Measurements from ENCODE around the gene GSKIP.
"Not testable (repeated sequence)": the region's sequence is repeated elsewhere in the genome, so short reads cannot be mapped to it uniquely, and the experiment has no call there.

The GSKIP gene, protein sequence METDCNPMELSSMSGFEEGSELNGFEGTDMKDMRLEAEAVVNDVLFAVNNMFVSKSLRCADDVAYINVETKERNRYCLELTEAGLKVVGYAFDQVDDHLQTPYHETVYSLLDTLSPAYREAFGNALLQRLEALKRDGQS

DNA sequence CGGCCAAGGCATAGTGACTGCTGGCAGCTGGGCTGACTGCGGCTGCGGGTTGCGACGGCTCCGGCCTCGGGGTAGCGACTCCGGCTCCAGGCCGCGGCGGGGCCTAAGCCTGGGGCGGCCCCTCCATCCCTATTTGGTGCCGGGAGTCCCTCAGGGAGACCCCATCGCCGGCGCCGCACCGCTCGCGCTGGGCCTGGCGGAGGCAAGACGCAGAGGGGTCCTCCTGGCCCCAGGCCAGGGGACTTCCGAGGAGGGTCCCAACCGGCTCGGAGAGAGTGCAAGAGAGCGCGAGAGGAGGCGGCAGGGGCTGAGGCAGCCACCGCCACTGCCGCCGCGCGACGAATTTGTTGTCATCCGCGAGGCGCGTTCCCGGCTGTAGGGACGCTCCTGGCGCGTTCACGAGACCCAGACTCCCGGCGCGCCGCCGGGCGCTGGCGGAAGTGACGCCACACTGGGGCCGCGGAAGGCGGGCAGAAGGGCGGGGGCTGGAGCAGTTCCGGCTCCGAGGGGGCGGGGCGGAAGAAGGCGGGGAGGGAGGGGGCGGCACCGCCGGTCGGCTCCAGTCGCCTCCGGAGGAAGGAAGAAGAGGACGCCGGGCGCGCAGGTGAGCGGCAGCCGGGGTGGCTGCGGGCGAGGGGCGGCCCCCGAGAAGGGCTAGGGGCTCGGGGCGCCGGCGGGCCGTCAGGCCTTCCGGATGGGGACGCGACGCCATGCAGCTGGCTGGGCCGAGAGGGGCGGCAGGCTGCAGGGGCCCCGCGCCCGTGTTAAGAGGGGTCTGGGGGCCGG, at the start of gene GSKIP, which contains the start of gene ATG2B:
TSS of gene GSKIP (plus strand) at position 562 of the 786 bp plus-strand sequence. CDS start 18,722 bp downstream, outside the sequence.
TSS of gene ATG2B (minus strand) at position 377 of the 786 bp plus-strand sequence. CDS start at position 12, 365 bp downstream.
- DNase-seq (ENCODE audit: low spot score), result peak; percentile 97

GRCh38 chr14:96316087-96316486, 47.2 kb upstream of the GSKIP start:
- no peak for DNase-seq (ENCODE audit: low spot score)

DNA sequence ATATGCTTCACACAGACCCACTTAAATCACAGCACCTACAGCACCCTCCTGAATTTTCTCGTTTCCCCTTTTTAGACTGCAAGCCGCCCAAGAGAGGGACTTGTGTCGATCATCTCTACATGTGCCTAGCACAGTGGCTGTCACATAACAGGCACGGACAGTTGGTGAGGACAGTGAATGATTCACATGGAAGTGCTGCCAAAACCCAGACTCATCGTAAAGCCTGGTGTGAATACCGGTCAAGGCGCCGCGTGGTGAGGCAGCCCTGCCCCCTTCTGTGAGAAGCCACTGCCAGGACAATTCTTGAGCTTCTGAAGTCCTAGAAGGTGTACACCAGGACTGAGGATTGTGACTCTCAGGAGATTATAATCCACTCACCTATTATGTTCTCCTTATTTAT, 44.5 kb upstream of the GSKIP start:
- no peak for DNase-seq (ENCODE audit: low spot score)

DNA sequence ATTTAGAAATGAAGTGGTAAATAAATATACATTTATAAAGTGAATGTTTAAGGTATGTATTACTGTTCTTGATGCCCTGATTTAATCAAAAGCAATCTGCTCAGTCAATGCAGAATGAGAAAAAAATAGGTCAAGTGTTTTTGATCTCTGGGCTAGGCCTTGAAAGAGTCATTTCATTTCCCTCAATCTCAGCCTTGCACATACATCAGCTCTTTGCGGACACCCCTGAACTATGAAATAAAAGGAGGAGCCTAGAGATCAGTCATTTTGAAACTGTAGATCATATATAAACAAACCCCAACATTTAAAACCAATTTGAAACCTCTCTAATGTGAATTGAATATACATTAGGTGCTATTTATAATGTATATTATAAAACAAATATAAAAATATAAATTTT, 42.7 kb upstream of the GSKIP start:
- no peak for DNase-seq (ENCODE audit: low spot score)

DNA sequence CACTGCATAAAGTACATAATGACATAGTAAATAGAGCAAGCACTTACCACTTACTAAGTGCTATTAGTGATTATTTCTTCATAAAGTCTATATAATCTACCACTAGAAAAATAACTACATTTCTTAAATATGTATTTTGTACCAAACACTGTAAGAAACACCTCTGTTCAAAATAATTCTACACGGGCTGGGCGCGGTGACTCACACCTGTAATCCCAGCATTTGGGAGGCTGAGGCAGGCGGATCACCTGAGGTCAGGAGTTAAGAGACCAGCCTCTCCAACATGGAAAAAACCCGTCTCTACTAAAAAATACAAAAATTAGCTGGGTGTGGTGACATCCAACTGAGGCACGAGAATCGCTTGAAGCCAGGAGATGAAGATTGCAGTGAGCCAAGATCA, 39.1 kb upstream of the GSKIP start:
- DNase-seq (ENCODE audit: low spot score), result no peak

DNA sequence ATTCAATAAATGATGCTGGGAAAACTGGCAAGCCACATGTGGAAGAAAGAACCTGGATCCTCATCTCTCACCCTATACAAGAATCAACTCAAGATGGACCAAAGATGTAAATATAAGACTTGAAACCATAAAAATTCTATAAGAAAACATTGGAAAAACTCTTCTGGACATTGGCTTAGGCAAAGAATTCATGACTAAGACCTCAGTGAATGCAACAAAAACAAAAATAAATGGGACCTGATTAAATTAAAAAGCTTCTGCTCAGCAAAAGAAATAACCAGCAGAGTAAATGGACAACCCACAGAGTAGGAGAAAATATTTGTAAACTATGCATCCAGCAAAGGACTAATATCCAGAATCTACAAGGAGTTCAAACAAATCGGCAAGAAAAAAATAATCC, 24.8 kb upstream of the GSKIP start:
- no peak for DNase-seq (ENCODE audit: low spot score)

DNA sequence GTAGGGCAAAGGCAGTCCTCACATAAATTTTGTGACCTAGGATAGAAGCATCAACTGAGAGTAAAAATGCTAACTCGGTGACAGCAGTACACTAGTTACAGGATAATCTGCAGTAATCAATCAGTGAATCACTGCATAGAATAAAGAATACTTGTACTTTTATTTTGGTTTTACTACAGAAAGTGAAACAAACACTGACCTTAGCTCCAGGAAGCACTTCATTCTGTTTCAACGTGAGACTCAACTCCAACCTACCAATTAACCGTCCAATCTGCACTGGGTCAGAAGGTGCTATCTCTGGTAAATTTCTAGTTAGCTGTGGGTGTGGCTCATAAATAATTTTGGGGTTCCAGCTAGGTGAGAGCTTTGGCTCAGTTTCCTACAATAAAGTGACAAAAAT, 22.0 kb upstream of the GSKIP start:
- DNase-seq (ENCODE audit: low spot score), result no peak

GRCh38 chr14:96345669-96346068, 17.7 kb upstream of the GSKIP start:
- no peak for DNase-seq (ENCODE audit: low spot score)

DNA sequence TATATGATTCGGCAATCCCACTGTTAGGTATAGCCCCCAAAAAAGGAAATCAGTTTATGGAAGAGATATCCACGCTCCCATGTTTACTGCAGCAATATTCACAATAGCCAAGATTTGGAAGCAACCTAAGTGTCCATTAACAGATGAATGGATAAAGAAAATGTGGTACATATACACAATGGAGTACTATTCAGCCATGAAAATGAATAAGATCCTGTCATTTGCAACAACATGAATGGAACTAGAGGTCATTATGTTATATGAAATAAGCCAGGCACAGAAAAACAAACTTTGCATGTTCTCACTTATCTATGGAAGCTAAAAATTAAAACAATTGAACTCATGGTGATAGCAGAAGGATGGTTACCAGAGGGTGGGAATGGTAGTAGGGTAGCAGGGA, 15.4 kb upstream of the GSKIP start:
- not testable (repeated sequence) for DNase-seq (ENCODE audit: low spot score)

GRCh38 chr14:96349286-96350075, 13.8 kb upstream of the GSKIP start:
- DNase-seq (ENCODE audit: low spot score), result peak; percentile 53

GRCh38 chr14:96351986-96352385, 11.3 kb upstream of the GSKIP start:
- DNase-seq (ENCODE audit: low spot score), result no peak

GRCh38 chr14:96352708-96353107, 10.6 kb upstream of the GSKIP start:
- DNase-seq (ENCODE audit: low spot score), result no peak

DNA sequence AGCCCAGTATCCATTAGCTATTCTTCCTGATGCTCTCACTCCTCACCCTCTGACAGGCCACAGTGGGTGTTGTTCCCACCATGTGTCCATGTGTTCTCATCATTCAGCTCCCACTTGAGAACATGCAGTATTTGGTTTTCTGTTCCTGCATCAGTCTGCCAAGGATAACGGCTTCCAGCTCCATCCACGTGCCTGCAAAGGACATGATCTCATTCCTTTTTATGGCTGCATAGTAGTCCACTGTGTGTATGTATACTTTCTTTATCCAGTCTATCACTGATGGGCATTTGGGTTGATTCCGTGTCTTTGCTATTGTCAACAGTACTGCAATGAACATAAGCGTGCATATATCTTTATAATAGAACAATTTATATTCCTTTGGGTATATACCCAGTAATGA, 9.1 kb upstream of the GSKIP start:
- DNase-seq (ENCODE audit: low spot score), result no peak

DNA sequence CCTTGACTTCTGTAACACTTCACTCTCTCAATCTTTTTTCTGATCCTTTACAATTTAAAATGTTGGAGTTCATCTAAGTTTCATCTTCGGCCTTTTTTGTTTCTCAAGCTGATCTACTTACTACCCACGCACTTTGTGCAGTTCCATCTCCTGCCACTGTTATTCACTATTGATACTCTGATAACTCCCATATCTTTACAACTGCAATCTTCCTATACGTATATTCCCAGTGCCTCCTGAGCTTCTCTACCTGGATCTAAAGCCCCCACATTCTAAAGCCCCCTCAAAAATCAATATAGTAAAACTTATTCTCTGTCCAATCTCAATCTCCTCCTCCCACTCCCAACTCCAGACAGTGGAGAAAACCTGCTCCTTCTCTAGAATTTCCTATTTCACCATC, 6.1 kb upstream of the GSKIP start:
- DNase-seq (ENCODE audit: low spot score), result no peak

DNA sequence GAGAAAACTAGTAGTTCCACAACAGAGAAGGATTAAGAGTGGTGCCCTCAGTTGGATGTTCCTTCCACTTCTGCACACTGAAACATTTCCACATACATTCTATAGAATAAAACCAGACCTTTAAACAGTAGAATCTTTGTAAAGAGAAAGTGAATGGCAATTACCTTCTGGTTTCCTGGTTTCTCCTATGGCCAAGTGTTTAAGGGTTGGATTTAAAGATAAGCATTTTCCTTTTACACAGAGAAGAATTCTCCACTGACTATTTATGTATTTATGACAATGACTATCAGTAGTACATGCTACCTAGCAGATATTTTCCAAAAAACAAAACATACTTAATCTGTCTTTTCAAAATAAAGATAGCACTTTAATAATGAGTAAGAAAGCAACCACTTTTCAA, 3.4 kb upstream of the GSKIP start:
- DNase-seq (ENCODE audit: low spot score), result no peak

DNA sequence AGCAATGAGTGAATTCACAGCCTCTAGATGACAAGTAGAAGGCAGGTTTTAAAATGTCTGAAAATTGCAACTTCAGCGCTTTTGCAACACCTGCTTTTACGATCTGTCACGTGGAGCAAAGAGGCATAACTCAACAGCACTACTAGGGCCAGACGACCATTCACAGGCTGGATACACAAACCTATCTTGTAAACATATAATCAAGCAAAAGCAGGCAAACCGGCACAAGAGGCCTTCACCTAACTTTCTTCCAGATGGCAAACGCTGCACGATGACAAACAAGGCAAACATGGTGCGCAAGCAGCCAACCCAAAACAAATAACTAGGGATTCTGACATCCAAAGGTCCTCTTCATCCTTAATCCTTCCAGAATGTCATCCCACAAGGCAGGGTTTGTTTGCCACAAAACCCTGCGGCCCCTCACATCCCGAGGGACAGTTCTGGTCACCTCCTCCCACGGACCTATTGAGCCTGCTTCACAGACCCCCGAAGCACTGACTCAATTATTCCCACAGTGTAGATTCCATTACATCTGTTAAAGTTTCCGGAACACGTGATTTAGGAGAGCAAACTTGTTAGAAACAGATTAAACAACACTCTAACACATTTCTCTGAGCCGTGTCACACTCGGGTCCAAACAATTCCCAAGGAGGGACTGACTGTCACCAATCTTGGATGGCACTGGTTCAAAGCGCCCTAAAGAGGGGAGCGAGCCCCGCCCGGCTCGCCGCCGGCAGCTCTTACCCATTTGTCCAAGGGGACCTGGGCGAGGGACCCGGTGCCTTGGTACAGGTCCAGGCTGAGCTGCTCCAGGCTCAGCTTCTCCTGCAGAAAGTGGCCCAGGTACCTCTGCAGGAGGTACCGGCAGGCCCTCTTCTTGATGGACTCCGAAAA, 1.0 kb upstream of the GSKIP start:
- peak; percentile 76 for DNase-seq (ENCODE audit: low spot score)

DNA sequence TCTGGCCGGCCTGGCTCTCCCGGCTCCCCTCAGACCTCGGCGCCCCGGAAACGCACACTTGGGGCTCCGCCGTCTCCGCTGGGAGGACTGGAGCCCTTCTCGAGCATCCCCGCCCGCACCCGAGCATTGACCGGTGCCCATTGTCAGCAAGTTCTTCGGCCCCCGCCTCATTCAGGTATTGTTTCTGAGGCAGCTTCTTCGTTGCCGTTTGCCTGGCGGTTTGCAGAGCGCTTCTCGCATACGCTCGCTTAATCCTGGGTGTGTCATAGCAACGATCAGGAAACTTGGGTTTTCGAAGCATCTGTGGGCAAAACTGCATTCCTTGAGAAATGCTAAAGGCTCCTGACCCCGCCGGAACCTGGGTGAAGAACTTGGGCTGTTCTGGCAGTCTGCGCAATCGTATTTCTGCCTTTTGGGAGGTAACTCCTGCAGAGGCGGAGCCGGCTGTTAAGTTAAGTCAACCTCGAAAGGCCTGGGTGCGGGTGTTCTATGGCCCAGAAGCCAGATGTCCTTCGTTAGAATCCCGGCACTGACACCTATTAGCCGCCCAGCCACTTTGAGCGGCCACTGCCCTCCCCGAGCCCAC, 518 bp downstream of the GSKIP start:
- DNase-seq (ENCODE audit: low spot score), result peak; percentile 62

DNA sequence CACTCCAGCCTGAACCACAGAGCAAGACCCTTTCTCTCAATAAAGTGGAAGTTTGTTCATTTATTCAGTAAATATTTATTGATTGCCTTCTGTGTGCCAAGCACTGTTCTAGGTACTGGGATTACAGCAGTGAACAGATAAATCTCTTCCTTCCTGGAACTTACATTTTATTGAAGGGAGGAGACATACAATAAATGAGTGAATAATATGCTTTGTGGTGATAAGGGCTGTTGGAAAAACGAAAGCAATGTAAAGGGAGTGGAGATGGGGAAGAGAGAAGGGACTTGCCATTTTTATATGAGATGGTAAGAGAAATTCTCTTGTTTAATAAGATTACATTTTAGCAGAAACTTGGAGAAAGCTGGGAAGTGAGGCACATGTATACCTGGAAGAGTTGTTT, 1.6 kb downstream of the GSKIP start:
- peak; percentile 37 for DNase-seq (ENCODE audit: low spot score)

DNA sequence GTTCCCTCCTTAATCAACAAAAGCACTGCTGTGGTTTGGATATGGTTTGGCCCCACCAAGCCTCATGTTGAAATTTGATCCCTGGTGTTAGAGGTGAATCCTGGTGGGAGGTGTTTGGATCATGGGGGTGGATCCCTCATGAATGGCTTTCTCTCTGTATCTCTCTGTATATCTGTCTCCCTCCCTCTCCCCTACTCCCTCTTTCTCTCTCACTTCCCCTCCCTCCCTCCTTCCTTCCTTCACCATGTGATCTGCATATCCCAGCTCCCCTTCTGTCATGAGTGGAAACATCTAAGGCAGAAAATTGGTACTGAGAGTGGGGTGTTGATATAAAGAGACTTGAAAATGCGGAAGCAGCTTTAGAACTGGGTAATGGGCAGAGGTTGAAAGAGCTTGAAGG, 5.2 kb downstream of the GSKIP start:
- DNase-seq (ENCODE audit: low spot score), result no peak

- DNase-seq (ENCODE audit: low spot score), result no peak
Measured at GRCh38 chr14:96370528-96370927, 7.2 kb downstream of the GSKIP start.

GRCh38 chr14:96373538-96373937, 10.2 kb downstream of the GSKIP start:
- no peak for DNase-seq (ENCODE audit: low spot score)

- DNase-seq (ENCODE audit: low spot score), result no peak
Measured at GRCh38 chr14:96376093-96376492, 12.8 kb downstream of the GSKIP start.
